Measurements from ENCODE around the gene ETDA.

DNA sequence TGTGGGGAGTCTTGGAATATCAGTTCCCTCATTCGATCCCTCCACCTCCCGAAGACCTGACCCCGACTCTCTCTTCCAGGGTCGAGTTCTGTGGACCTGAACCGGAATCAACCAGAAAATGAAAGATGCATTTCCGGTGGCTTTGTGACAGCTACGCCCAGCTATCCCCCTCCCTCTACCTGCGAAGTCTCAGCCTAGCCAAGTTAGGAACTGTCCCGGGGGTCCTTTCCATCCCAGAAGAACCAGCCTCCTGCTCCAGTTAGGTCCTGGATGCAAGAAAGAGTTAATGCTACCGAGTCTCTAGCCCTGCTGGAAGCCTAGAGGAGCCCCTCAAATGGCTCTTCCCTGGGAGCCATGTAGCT, 44.1 kb downstream of the ETDA start:
- TF ChIP-seq CTCF (IDR thresholded peaks at IDR 0.05) (no peak), POLR2A (IDR thresholded peaks at IDR 0.05) (no peak)

Measured in body of pancreas (tissue), 4 donors.